ENCODE measurements around the gene CRISPLD2.

DNA sequence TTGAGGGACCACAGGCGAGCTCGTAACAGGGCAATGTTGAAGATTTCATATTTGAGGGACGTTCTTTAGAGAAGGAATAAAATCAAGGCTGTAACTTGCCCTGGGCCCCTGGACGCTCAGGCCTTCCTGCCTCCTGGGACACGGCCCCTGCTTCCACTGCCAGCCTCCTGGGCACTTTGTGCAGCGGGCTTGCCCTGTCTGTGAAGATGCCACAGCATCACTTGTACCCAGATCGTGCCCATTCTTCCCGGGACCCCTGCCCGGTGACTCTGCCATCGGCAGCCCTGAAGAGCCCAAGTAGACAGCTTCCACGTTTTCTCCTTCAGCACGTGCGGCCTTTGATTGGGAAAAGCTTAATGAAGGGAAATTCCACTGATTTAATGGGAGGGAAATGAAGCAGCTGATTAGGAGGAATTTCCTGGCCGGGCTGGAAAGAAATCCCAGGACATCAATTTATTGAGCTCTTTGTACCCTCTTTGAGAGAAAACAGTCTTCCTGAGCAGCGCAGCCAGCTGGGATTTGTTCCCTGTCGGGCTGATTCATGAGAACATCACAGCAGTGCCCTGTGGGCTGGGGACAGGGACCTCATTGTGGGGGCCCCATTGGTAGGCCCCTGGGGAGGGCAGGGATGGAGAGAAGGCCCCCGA is 71.5 kb downstream of the CRISPLD2 start:
- TF ChIP-seq, protein P1, sequence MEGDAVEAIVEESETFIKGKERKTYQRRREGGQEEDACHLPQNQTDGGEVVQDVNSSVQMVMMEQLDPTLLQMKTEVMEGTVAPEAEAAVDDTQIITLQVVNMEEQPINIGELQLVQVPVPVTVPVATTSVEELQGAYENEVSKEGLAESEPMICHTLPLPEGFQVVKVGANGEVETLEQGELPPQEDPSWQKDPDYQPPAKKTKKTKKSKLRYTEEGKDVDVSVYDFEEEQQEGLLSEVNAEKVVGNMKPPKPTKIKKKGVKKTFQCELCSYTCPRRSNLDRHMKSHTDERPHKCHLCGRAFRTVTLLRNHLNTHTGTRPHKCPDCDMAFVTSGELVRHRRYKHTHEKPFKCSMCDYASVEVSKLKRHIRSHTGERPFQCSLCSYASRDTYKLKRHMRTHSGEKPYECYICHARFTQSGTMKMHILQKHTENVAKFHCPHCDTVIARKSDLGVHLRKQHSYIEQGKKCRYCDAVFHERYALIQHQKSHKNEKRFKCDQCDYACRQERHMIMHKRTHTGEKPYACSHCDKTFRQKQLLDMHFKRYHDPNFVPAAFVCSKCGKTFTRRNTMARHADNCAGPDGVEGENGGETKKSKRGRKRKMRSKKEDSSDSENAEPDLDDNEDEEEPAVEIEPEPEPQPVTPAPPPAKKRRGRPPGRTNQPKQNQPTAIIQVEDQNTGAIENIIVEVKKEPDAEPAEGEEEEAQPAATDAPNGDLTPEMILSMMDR (IDR thresholded peaks at IDR 0.05): no peak
- TF ChIP-seq POLR2AphosphoS5 (IDR thresholded peaks at IDR 0.05): no peak
- no peak for TF ChIP-seq POLR2A (IDR thresholded peaks at IDR 0.05)
